Measurements from ENCODE around the gene ALX1.

Gene ALX1

GRCh38 chr12:85277900-85278597 is 2.0 kb upstream of the ALX1 start:
- Histone ChIP-seq H3K27me3 (ENCODE audit: control insufficient read depth, insufficient read depth, low read length) (peaks cover 85% of the 10 kb centered on the region), H3K4me3 (ENCODE audit: low read length) (no peak overlapping the region), H3K9me3 (ENCODE audit: control insufficient read depth, low read length) (no peaks in the 10 kb centered on the region), H3K9ac (ENCODE audit: low read length) (no peak overlapping the region), H3K4me1 (ENCODE audit: control insufficient read depth, insufficient read depth, low read length) (peaks cover 17% of the 10 kb centered on the region), H3K36me3 (ENCODE audit: control insufficient read depth, insufficient read depth, low read length) (no peaks in the 10 kb centered on the region)

GRCh38 chr12:85278598-85279448 is 1.2 kb upstream of the ALX1 start:
- Histone ChIP-seq H3K4me3 (ENCODE audit: low read length) (no peak overlapping the region), H3K9me3 (ENCODE audit: control insufficient read depth, low read length) (no peaks in the 10 kb centered on the region), H3K36me3 (ENCODE audit: control insufficient read depth, insufficient read depth, low read length) (no peaks in the 10 kb centered on the region), H3K9ac (ENCODE audit: low read length) (no peak overlapping the region), H3K27me3 (ENCODE audit: control insufficient read depth, insufficient read depth, low read length) (peaks cover 84% of the 10 kb centered on the region), H3K4me1 (ENCODE audit: control insufficient read depth, insufficient read depth, low read length) (peaks cover 17% of the 10 kb centered on the region)

GRCh38 chr12:85279449-85280164 is 413 bp upstream of the ALX1 start:
- peaks cover 17% of the 10 kb centered on the region for H3K4me1 ChIP-seq (ENCODE audit: control insufficient read depth, insufficient read depth, low read length)
- peaks cover 77% of the 10 kb centered on the region for H3K27me3 ChIP-seq (ENCODE audit: control insufficient read depth, insufficient read depth, low read length)
- no peak overlapping the region for H3K9ac ChIP-seq (ENCODE audit: low read length)
- H3K36me3 ChIP-seq (ENCODE audit: control insufficient read depth, insufficient read depth, low read length) = no peaks in the 10 kb centered on the region
- no peaks in the 10 kb centered on the region for H3K9me3 ChIP-seq (ENCODE audit: control insufficient read depth, low read length)
- H3K4me3 ChIP-seq (ENCODE audit: low read length) = no peak overlapping the region

DNA sequence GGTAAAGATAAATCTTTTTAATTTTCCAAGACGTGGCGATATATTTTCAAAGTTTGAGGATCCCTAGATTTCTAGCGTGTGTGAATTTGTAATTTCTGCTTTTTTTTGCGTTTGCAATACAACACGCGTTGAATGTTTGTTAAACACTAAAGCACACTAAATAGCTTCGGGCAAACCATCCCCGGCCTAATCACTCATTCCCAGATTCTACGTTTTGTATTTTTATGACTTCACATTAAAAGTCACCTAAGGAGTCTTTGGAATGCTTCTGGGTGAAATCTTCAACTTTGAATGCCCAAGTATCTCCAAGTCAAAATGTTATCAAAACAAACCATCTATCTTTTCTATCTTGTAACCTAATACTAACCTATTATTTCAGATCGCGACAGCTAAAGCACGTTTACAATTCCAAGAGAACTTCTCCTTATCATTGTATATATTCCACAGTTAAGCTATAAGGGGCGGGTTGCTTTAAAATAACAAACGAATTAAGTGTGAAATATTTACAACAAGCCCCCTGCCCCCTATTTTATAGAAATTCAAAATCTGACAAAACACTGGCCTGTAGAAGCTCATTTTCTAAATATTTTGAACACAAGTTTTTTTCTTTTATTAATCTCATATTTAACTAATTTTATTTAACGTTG is 1.1 kb downstream of the ALX1 start:
- H3K9ac ChIP-seq (ENCODE audit: low read length) = no peak overlapping the region
- no peak overlapping the region for H3K4me3 ChIP-seq (ENCODE audit: low read length)
- H3K36me3 ChIP-seq (ENCODE audit: control insufficient read depth, insufficient read depth, low read length) = no peaks in the 10 kb centered on the region

GRCh38 chr12:85281636-85282312 is 1.8 kb downstream of the ALX1 start:
- no peaks in the 10 kb centered on the region for H3K9me3 ChIP-seq (ENCODE audit: control insufficient read depth, low read length)
- H3K4me3 ChIP-seq (ENCODE audit: low read length) = no peak overlapping the region
- peaks cover 61% of the 10 kb centered on the region for H3K27me3 ChIP-seq (ENCODE audit: control insufficient read depth, insufficient read depth, low read length)
- peaks cover 17% of the 10 kb centered on the region for H3K4me1 ChIP-seq (ENCODE audit: control insufficient read depth, insufficient read depth, low read length)
- H3K9ac ChIP-seq (ENCODE audit: low read length) = no peak overlapping the region
- H3K36me3 ChIP-seq (ENCODE audit: control insufficient read depth, insufficient read depth, low read length) = no peaks in the 10 kb centered on the region

More for the DNA sequence above, 1.1 kb downstream of the ALX1 start:
- H3K27me3 ChIP-seq (ENCODE audit: control insufficient read depth, insufficient read depth, low read length) = peaks cover 66% of the 10 kb centered on the region
- no peaks in the 10 kb centered on the region for H3K9me3 ChIP-seq (ENCODE audit: control insufficient read depth, low read length)
- H3K4me1 ChIP-seq (ENCODE audit: control insufficient read depth, insufficient read depth, low read length) = peaks cover 17% of the 10 kb centered on the region

DNA sequence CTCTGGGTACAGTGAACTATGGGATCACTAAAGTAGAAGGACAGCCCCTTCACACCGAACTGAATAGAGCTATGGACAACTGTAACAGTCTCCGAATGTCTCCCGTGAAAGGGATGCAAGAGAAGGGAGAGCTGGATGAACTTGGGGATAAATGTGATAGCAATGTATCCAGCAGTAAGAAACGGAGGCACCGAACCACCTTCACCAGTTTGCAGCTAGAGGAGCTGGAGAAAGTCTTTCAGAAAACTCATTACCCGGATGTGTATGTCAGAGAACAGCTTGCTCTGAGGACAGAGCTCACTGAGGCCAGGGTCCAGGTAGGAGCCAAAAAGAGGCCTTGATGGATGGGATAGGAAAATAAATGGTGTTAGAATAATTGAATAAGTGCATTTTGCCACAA is 3.5 kb downstream of the ALX1 start:
- Histone ChIP-seq H3K4me1 (ENCODE audit: control insufficient read depth, insufficient read depth, low read length) (peaks cover 14% of the 10 kb centered on the region), H3K4me3 (ENCODE audit: low read length) (no peak overlapping the region), H3K9ac (ENCODE audit: low read length) (no peak overlapping the region), H3K9me3 (ENCODE audit: control insufficient read depth, low read length) (no peaks in the 10 kb centered on the region), H3K36me3 (ENCODE audit: control insufficient read depth, insufficient read depth, low read length) (no peaks in the 10 kb centered on the region), H3K27me3 (ENCODE audit: control insufficient read depth, insufficient read depth, low read length) (peaks cover 47% of the 10 kb centered on the region)

GRCh38 chr12:85296362-85296761 is 16.3 kb downstream of the ALX1 start:
- Histone ChIP-seq H3K9me3 (ENCODE audit: control insufficient read depth, low read length) (no peaks in the 10 kb centered on the region), H3K9ac (ENCODE audit: low read length) (no peak overlapping the region), H3K27me3 (ENCODE audit: control insufficient read depth, insufficient read depth, low read length) (no peaks in the 10 kb centered on the region), H3K36me3 (ENCODE audit: control insufficient read depth, insufficient read depth, low read length) (no peaks in the 10 kb centered on the region), H3K4me1 (ENCODE audit: control insufficient read depth, insufficient read depth, low read length) (no peaks in the 10 kb centered on the region), H3K4me3 (ENCODE audit: low read length) (no peak overlapping the region)

GRCh38 chr12:85299053-85299452 is 19.0 kb downstream of the ALX1 start:
- Histone ChIP-seq H3K27me3 (ENCODE audit: control insufficient read depth, insufficient read depth, low read length) (no peaks in the 10 kb centered on the region), H3K4me3 (ENCODE audit: low read length) (no peak overlapping the region)

DNA sequence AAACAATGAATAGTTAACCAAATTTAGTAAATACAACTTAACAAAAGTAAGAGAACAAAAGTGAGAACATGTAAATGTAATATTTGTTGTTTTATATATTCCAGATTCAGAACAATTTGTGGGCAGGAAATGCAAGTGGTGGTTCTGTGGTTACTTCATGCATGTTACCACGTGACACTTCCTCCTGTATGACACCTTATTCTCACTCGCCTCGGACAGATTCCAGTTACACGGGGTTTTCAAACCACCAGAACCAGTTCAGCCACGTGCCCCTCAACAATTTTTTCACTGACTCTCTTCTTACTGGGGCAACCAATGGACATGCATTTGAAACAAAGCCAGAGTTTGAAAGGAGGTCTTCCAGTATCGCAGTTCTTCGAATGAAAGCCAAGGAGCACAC is 21.0 kb downstream of the ALX1 start:
- Histone ChIP-seq H3K4me3 (ENCODE audit: low read length) (no peak overlapping the region), H3K27me3 (ENCODE audit: control insufficient read depth, insufficient read depth, low read length) (no peaks in the 10 kb centered on the region), H3K4me1 (ENCODE audit: control insufficient read depth, insufficient read depth, low read length) (no peaks in the 10 kb centered on the region), H3K9me3 (ENCODE audit: control insufficient read depth, low read length) (no peaks in the 10 kb centered on the region), H3K9ac (ENCODE audit: low read length) (no peak overlapping the region), H3K36me3 (ENCODE audit: control insufficient read depth, insufficient read depth, low read length) (no peaks in the 10 kb centered on the region)

More at GRCh38 chr12:85299053-85299452, 19.0 kb downstream of the ALX1 start:
- H3K4me1 ChIP-seq (ENCODE audit: control insufficient read depth, insufficient read depth, low read length) = no peaks in the 10 kb centered on the region
- H3K36me3 ChIP-seq (ENCODE audit: control insufficient read depth, insufficient read depth, low read length) = no peaks in the 10 kb centered on the region
- H3K9me3 ChIP-seq (ENCODE audit: control insufficient read depth, low read length) = no peaks in the 10 kb centered on the region
- no peak overlapping the region for H3K9ac ChIP-seq (ENCODE audit: low read length)

DNA sequence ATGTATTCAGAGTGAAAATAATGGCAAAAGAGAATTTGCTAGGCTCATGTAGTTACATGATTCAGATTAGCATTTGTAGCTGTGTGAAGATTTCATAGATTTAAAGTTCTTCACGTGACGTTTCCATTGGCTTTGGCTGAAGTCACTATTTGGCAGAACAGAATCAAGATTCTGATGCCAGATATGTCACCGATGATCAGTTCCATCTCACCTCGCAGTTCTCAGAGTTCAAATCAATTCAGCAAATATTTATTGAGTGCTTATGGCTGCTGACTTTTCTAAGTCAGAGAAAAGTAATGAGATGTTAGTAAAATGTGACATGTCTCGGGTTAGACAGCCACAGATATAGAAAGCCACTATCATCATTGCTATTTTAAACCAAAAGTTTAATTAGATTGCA is 28.4 kb downstream of the ALX1 start:
- peaks cover 3% of the 10 kb centered on the region for H3K27me3 ChIP-seq (ENCODE audit: control insufficient read depth, insufficient read depth, low read length)

DNA sequence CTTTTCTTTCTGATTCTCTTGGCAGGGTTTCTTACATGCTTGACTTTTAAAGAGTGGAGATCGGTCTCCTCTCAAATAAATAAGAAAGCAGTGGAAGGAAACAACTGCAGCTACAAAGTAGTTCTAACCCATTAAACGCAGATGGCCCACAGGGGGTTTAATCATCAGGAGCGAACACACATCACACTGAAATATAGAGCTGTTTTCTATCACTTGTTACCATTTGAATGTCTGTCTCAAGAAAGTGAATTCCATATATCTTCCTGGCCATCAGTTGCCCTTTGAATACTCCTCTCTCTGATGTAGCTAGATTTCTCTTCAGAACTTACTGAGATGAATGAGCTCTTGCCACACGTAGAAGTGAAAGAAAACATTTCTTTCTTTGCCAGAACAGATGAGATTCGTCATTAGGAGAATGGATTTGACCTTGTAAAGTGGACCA is 29.1 kb downstream of the ALX1 start:
- no peak overlapping the region for H3K4me3 ChIP-seq (ENCODE audit: low read length)

More for the DNA sequence above, 28.4 kb downstream of the ALX1 start:
- H3K36me3 ChIP-seq (ENCODE audit: control insufficient read depth, insufficient read depth, low read length) = no peaks in the 10 kb centered on the region
- H3K4me3 ChIP-seq (ENCODE audit: low read length) = no peak overlapping the region
- H3K9ac ChIP-seq (ENCODE audit: low read length) = no peak overlapping the region
- H3K9me3 ChIP-seq (ENCODE audit: control insufficient read depth, low read length) = no peaks in the 10 kb centered on the region
- no peaks in the 10 kb centered on the region for H3K4me1 ChIP-seq (ENCODE audit: control insufficient read depth, insufficient read depth, low read length)

More for the DNA sequence above, 29.1 kb downstream of the ALX1 start:
- Histone ChIP-seq H3K9ac (ENCODE audit: low read length) (no peak overlapping the region), H3K36me3 (ENCODE audit: control insufficient read depth, insufficient read depth, low read length) (no peaks in the 10 kb centered on the region), H3K4me1 (ENCODE audit: control insufficient read depth, insufficient read depth, low read length) (no peaks in the 10 kb centered on the region), H3K27me3 (ENCODE audit: control insufficient read depth, insufficient read depth, low read length) (peaks cover 3% of the 10 kb centered on the region), H3K9me3 (ENCODE audit: control insufficient read depth, low read length) (no peaks in the 10 kb centered on the region)

Measured in mucosa of stomach (tissue), 1 donor.